ENCODE data around the gene LTA.

The LTA gene

DNA sequence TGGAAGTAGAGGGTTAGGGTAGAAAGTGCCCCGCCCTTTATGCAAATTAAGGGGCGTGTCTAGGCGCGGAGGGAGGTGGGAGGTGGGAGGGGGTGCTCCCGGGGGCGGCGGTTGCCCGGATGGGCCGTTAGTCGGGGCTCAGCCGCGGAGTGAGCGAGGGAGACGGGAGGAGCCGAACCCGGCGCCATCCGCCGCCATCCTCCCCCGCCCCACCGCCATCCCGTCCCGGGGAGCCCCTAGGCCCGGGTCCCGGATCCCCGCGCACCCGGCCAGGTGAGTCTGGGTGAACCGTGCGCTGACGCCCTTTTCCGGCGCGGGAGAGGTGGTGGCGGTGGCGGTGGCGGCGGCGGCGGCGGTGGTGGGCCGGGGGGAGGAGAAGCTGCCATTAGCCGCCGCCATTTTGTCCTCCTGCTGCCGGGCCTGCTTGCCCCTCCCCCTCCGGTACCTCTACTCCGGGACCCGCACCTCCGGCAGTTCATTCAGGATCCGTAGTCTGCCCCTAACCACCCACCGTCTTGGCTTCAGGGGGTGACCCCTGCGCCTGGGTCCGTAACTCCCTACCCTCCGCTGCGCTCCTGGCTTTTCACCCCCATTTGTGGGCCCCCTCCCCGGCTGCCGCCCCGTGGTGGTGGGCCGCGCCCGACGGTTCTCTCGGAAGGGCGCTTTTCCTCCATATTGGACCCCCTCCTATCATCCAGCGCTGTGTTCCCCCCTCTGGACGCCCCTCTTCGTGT is 48.7 kb downstream of the LTA start, which contains the start of gene PRRC2A:
Gene PRRC2A, plus strand, starts transcription at position 130 of the 734 bp plus-strand sequence. CDS start 2,075 bp downstream, outside the sequence.
- peak within 1 kb of the TSS; percentile 95 for H3K27ac ChIP-seq
- no peak for TF ChIP-seq CTCF (conservative IDR thresholded peaks at IDR 0.05)

DNA sequence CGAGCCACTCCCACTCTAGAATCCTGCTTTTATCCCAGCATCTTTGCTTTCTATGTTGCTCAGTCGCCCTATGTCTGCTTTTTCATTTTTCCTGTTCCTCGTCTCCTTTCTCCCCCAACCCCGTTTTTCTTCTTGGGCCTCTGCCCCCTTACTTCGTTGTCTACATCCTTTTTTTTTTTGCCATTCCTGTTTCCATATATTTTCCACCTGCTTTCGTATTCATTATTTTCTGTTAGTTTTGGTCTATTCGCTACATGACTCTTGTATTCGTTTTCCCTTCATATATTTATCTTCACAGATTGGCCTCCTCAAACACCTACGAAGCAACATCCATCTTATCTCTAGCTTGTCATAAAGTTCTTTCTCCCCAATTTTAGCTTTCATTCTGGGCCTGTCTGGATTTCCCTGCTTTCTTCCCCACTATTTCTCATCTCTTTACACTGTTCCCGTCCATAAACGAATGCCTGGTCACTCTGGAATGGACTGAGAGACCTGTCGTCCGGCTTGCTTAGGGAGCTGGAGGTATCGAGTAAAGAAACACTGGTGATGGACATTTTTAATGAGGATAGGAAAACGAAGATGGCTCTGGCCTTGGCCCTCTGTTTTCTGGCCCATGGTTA is 49.3 kb downstream of the LTA start:
- H3K27ac ChIP-seq, result peak overlapping the region; percentile 95
- TF ChIP-seq CTCF (conservative IDR thresholded peaks at IDR 0.05), result no peak

DNA sequence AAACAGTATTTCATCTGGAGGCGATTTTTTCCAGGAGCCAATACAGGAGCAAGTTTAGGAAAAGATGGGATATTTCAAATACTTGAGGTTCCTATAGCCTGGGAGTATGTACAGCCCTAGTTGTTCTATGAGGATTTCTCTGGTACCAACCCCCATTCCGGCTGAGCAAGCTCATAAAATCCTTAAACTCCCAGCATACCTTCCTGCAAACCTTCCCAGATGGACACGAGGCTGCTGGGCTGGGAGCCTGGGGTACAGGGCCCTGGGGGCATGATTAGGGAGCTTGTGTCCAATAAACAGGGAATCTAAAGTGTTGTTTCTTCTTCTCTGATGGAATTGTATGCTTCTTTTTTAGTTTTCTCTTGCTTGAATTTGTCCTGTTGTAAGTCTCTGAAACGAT is 49.9 kb downstream of the LTA start:
- H3K27ac ChIP-seq, result peak overlapping the region; percentile 95
- TF ChIP-seq CTCF (conservative IDR thresholded peaks at IDR 0.05), result no peak

DNA sequence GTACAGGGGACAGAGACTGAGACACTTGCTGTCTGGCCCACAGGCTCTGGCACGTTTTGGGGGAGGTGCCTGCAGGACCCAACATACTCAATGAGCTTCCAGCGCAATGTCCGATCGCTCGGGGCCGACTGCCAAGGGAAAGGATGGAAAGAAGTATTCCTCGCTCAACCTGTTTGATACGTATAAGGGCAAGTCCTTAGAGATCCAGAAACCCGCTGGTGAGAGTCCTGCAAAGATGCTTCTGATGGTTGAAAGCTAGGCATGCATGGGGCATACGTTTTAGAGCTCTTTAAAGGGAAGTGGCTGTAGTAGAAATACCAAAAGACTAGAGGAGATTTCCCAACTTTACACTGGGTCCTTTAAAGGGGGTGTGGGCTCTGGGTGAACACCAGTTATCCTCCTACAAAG is 50.6 kb downstream of the LTA start:
- no peak for TF ChIP-seq CTCF (conservative IDR thresholded peaks at IDR 0.05)
- H3K27ac ChIP-seq, result peak overlapping the region; percentile 95
